ENCODE measurements around the gene SPTBN1.
A peak's percentile ranks its signal among the peaks of the same experiment; 100 is the strongest.

SPTBN1 gene

GRCh38 chr2:54557601-54558187, 101.6 kb downstream of the SPTBN1 start:
- peak; percentile 59 for DNase-seq

DNA sequence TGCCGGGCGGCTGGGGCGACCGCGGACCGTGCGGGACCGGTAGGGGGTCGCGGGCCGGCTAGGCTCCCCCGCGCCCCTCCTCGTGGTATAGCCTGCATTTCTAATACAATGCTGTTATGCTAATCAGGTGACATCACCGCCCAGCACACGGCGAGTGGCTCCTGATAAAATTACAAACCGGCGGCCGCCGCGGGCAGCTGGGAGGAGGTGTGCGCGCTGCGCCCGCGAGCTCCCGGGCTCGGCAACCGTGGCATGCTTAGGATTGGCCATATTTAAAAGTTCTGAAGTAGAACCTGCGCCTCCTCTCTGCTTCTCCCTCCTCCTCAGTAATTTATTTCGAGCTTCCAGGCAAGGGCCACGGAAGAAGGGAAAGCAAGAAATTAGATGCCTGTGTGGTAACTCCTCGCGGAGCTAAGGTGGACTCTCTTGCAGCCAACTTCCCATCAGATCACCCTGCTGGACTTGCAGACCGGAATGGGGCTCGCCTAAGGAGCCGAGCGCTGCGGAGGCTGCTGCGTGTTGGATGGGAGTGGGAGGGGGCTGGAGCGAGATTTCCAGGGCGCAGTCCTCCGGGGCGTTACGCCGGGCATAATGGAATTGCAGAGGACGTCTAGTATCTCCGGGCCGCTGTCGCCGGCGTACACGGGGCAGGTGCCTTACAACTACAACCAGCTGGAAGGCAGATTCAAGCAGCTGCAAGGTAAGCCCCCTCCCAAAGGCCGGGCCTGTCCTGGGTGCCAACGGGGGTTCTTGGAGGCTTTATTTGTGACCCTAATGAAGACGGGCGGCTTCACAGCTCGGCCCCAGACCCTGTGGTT, 102.3 kb downstream of the SPTBN1 start:
- DNase-seq: peak; percentile 63

GRCh38 chr2:54559006-54559445, 102.9 kb downstream of the SPTBN1 start:
- no peak for DNase-seq

DNA sequence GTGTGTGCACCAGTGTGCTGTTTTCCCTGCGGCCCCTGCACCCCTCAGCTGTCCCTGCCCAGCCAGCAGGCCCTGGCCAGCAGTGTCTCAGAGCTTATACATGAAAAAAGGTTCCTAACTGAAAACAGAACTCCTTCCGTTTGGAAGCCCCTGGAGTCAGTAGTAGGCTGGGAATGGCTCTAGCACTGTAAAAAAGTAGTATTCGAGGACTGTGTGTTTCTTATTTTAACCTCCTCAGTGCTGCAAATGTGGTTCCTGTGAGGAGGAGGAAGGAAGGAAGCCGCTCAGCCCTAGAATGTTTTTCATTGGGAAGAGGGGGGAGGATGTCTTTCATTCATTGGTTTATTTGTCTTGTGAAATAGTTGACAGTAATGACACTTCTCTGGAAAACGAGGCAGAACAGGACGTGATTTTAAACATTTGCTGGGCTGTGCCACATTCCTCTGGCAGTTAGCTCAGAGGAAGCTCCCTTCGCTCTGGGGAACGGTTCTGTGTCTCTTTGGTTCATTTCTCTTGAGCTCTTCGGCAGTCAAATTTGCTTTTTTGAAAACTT, 103.5 kb downstream of the SPTBN1 start:
- peak; percentile 52 for DNase-seq

DNA sequence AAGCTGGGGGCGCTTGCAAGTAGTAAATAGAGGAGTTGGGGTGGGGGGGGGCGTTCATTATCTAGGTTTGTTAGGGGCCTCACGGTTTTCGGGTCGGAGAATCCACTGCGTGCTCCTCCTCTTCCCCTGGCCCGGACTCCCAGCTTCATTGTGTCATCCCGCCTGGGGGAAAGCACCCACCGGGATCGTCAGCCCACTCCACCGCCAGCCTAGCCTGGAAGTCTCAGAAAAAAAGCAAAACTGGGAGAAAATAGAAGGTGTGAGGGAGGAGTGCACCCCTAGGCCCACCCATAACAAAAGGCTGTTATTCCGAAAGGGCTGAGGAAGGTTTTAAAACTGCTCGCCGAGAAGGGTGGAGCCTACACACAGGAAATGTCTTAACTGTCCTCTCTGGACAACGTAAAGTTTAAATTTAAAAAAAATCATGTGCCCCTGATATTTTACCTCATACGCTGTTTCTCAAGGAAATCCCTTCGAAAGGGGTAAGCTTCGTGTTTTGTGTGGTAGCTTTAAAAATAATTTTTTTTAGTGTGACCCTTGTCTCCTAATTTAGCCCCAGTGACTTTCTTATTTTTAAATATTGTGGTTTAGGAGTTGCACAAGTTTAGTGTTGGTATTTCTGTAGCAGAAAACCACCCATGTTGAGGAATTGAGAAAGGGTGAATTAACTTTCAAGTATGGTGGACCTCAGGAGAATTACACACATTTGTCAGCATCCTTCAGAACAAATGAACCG, 104.2 kb downstream of the SPTBN1 start:
- DNase-seq: peak; percentile 56

DNA sequence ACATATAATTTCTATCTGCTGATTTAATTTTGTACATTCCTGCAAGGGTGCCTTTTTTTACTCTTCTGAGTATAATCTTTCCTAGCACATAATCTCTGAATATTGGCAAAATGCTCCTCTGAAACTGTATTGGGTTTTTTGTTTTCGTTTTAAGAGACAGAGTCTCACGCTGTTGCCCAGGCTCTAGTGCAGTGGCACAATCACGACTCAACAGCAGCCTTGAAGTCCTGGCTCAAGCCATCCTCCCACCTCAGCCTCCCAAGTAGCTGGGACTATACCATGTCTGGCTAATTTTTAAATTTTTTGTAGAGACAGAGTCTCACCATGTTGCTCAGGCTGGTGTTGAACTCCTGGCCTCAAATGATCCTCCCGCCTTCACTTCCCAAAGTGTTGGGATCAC, 104.9 kb downstream of the SPTBN1 start:
- DNase-seq: no peak

DNA sequence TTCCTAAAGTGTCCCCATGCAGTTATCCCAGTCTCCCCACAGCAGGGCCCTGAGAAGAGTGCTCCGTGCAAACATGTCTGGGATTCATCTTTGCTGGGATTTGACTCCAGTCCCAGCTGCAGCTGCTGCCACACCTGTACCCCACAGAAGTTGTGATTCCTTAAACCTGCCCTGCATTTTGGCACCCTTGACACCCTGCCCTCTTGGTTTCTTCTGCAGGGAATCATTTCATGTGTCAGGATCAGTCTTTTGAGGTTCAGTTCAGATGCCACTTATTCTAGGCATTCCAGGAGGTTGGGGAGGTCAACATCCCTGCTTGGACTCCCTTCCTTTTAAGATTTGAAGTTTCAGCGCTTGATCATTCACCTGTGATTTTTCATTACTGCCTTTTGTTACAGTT, 108.3 kb downstream of the SPTBN1 start:
- no peak for DNase-seq

DNA sequence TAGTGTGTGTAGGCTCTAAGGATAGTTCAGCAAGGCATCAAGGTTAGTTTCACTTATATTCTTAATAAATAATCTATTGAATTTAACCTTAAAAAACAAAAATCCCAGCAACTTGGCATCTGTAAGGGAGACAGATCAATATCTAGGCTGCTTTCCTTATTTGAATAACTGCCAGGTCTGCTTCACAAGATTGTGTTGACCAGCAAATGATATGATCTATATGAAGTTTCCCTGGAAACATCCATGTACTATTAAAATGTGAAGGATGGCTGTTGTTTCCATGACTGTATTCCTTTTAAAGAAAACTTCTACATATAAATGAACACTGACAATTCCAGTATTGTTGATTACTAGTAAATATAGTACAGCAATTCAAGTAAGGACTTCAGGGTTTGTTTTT, 109.4 kb downstream of the SPTBN1 start:
- DNase-seq: no peak

DNA sequence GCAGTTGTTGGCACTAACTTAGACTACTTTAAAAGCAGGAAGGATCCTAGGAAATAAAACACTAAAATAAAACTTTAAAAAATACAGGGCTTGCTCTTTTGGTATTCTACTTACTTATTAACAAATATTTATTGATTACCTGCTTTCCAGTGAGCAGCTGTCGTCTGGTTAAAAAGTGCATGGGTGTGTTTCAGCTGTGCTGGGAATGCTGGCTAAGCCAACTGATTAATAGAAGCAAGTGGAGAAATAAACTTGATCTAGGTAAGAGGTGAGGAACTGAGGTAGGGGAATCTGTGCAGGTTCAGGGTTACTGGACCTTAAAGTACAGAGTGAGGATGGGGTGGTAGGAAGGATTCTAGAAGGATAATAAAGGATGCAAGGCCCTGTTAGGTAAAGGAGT, 110.8 kb downstream of the SPTBN1 start:
- no peak for DNase-seq

GRCh38 chr2:54568876-54569321, 112.8 kb downstream of the SPTBN1 start:
- DNase-seq: no peak

DNA sequence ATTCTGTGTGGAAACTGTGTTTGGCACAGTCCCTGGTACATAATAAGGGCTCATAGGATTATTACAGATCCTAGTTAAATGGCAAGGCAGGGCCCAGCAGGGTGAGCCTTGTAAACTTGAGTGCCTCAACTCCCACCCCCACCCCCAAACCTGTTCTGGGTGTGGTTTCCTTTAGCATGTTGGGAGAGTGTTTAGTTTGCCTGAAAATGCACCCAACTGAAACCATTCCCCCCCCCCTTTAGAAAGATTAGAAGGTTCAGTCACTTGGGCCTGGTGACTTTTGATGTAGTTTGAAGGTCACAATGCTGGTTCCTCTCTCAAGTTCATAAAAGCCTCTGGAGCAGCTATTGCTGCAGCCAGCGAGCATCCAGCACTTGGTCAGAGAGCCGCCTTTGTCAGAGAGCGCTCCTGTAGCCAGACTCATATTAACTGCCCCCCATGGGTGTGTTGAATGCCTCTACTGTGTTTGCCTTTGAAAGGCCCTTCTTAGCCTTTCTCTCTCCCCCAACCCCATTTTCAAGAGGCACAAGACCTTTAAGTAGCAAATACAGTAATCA, 113.7 kb downstream of the SPTBN1 start:
- DNase-seq: no peak

GRCh38 chr2:54570321-54570855, 114.3 kb downstream of the SPTBN1 start:
- DNase-seq: no peak

DNA sequence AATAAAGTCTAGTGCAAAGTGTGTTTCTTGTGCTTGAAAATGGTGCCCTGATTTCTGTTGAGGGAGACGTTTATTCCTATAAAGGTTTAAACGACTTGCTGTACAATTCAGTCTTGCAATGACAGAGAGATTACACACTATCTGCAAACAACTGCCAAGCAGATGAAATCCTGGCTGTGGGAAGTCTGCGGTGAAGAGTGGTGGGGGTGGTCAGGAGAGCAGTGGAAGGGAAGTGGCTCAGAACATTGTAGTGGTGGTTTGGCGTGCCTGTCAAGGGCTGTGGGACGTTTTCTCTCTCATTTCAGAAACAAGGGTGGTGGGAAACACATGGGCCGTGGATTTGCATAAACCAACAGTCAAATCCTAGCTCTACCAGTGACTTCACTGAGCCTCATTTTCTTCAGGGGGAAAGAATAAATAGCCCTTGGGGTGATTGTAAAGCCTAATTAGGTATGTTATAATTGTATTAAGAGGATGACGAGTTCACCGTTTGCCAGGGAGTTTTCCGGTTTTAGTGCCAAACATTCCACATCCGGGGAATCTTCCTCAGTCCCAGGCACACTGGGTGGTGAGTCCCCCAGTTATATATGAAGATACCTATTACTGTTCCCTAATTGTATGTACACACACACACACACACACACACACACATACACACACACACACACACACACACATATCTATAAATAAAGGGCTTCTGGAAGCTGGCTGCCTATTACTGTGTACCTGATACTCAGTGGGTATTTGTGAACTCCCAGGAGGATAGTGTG, 115.0 kb downstream of the SPTBN1 start:
- peak; percentile 75 for DNase-seq

DNA sequence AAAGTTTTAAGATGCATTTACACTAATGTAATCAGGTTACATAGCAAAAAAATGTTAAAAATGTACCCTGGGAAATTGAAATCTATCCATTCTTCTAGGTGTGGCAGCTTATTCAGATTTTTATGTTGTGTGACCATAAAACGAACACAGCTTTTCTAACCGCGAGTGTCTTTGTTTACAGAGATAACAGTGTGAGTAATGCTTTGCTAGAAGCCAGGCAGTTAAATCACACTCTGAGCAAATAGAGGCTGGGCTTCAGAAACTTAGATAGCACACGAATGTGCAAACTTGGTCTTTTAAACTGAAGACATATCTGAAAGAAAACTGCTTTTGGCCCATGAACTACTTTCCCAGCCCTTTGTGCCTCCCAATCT, 116.1 kb downstream of the SPTBN1 start:
- no peak for DNase-seq

DNA sequence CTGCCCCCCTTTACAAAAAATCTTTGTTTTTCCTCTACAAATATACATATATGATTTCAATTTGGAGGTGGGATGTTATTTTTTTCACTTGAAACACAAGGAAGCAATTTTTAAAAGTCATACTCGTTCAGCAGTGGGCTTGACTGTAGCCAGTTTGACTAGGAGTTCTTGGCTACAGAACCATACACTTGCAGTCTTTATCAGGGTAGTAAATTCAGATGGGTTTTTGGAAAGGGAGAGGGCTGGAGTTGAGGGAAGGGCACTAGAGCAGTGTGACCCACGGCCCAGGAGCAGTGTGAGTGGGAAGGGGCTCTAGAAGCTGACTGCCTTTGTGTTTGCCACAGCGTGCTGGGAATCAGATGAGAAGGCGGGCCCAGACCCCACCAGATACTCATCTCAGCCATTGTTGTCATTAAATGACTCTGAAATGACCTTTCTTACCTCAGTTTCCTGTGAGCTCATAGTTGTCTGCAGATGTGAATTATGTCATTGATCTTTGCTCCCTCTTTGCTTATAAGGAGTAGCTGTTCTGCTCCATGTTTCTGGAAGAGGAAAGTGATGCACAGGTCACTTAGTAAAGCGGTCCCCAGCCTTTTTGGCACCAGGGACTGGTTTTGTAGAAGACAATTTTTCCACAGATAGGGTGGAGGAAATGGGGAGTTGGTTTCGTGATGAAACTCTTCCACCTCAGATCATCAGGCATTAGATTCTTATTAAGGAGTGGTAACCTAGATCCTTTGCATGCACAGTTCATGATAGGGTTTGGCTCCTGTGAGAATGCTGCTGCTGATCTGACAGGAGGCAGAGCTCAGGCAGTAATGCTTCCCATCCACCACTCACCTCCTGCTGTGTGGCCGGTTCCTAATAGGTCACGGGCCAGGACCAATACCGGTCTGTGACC, 116.8 kb downstream of the SPTBN1 start:
- DNase-seq: no peak

- DNase-seq: no peak
These were observed 117.4 kb downstream of the SPTBN1 start for GRCh38 chr2:54573537-54573919.

DNA sequence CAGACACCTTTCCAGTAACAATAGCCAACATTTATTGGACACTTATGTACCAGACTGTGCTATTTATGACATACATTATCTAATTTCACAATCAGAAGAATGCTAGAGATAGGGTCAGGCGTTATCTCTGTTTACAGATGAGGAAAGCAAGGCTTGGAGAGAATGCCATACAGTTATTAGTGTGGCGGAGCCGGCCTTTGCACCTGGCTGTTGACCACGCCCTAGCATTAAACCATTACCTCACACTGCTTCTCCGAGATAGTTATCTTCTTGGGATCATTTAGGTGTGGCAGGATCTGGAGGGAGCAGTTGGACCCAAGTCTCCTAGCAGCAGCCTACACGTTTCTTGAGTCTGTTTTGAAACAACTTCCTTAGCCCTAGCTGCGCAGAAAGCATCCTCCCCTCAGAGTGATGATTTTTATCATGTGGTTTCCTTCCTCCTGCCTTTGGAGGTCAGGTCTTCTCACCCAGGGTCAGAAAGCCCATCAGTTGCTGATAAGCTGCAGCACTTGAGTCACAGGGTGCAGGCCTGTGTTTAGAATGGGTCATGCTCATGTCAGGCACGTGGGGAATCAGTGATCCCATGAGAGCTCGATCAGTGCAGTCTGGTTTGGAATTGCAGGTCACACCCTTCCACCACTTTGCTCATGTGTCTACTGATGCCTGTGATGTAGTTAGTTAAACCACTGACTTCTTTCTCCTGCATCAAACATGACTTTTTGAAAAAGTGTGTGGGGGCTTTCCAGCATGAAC, 118.2 kb downstream of the SPTBN1 start:
- DNase-seq: no peak

DNA sequence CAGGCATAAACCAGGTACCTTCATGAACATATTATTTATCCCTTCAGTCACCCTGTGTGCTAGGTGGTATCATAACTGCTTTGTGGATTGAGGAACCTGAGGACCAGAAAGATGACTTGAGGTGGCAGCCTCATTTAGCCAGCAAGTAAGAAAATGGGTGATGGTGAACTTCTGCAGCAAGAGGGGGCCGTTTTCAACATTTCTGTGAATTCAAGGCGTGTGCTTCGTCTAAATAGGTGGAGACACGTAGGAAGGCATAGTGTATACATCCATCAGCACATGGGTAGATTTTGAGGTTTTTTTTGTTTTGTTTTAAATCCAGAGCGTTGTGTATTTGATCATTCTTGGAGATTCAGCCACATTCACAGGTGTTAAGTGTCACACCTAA, 118.7 kb downstream of the SPTBN1 start:
- DNase-seq: no peak

- no peak for DNase-seq
These were observed 119.3 kb downstream of the SPTBN1 start for GRCh38 chr2:54575379-54575888.

- DNase-seq: no peak
These were observed 120.9 kb downstream of the SPTBN1 start for GRCh38 chr2:54577035-54577434.

Measured in left hindlimb (tissue), 1 donor.